ENCODE data around the gene FBXO10. TPM values are rescaled to one million over a fixed set of nuclear protein-coding genes. Genes with fewer than 3 reads are reported as not detected.

FBXO10 gene
- total RNA-seq, 1 donor = 28.6 TPM

DNA sequence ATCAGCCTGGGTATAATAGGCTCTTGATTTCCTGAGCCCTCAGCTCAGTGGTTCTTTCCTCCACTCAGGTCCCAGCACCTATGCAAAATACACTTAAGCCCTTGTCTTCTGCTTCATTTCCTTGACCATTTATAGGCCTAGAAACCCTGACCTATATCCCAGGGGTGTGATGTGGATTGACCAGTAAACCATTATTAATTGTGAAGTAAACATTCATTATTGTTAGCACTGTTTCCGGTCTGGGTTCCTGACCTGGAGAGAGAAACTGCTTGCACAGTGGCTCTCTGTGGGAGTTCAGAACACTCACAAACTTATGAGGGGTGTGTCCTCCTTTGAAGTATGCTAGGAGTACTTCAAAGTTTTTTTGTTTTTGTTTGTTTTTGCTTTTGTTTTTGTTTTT lies 35.8 kb upstream of the FBXO10 start:
- Histone ChIP-seq H3K27me3 (ENCODE audit: insufficient read depth, low read length) (peaks cover 34% of the 10 kb centered on the region), H4K20me1 (ENCODE audit: insufficient read depth, low read length) (no peaks in the 10 kb centered on the region), H3K4me1 (ENCODE audit: insufficient read depth, low read length) (no peaks in the 10 kb centered on the region), H3K36me3 (ENCODE audit: insufficient read depth, low read length) (no peaks in the 10 kb centered on the region), H3K4me2 (ENCODE audit: insufficient read depth, low read length) (no peak overlapping the region), H3K27ac (ENCODE audit: low read depth, low read length) (no peak overlapping the region), H2AFZ (ENCODE audit: low read length) (no peak overlapping the region), H3K4me3 (ENCODE audit: insufficient read depth, low read length) (no peak overlapping the region), H3K79me2 (ENCODE audit: insufficient read depth, low read length) (no peaks in the 10 kb centered on the region), H3K9me3 (ENCODE audit: low read depth, low read length) (no peaks in the 10 kb centered on the region)
- TF ChIP-seq, protein P1, sequence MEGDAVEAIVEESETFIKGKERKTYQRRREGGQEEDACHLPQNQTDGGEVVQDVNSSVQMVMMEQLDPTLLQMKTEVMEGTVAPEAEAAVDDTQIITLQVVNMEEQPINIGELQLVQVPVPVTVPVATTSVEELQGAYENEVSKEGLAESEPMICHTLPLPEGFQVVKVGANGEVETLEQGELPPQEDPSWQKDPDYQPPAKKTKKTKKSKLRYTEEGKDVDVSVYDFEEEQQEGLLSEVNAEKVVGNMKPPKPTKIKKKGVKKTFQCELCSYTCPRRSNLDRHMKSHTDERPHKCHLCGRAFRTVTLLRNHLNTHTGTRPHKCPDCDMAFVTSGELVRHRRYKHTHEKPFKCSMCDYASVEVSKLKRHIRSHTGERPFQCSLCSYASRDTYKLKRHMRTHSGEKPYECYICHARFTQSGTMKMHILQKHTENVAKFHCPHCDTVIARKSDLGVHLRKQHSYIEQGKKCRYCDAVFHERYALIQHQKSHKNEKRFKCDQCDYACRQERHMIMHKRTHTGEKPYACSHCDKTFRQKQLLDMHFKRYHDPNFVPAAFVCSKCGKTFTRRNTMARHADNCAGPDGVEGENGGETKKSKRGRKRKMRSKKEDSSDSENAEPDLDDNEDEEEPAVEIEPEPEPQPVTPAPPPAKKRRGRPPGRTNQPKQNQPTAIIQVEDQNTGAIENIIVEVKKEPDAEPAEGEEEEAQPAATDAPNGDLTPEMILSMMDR (IDR thresholded peaks at IDR 0.05; ENCODE audit: extremely low read depth, low read depth, low read length) = no peak
- no peak for DNase-seq (ENCODE audit: insufficient read length, low spot score, missing footprints)

DNA sequence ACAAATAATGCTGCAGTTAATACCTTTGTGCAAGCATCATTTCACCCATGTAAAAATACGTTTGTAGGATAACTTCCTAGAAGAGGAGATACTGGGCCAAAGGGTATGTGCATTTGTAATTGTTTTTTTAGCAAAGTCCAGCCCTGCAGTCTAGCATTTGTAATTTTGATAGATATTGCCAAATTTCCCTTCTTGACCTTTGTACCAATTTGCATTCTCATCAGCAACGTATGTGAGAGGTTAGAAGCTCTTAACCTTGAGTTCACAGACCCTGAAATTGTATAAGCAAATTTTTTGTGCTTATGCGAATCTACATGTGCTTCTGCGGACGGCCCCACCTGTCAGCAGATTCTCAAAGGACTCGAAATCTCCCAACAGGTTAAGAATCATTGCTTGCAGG lies 34.8 kb upstream of the FBXO10 start:
- no peak for DNase-seq (ENCODE audit: insufficient read length, low spot score, missing footprints)
- Histone ChIP-seq H3K79me2 (ENCODE audit: insufficient read depth, low read length) (no peaks in the 10 kb centered on the region), H3K9me3 (ENCODE audit: low read depth, low read length) (no peaks in the 10 kb centered on the region), H3K27ac (ENCODE audit: low read depth, low read length) (no peak overlapping the region), H3K4me3 (ENCODE audit: insufficient read depth, low read length) (no peak overlapping the region), H3K36me3 (ENCODE audit: insufficient read depth, low read length) (no peaks in the 10 kb centered on the region), H3K27me3 (ENCODE audit: insufficient read depth, low read length) (peaks cover 34% of the 10 kb centered on the region), H4K20me1 (ENCODE audit: insufficient read depth, low read length) (no peaks in the 10 kb centered on the region), H2AFZ (ENCODE audit: low read length) (no peak overlapping the region), H3K4me1 (ENCODE audit: insufficient read depth, low read length) (no peaks in the 10 kb centered on the region), H3K4me2 (ENCODE audit: insufficient read depth, low read length) (no peak overlapping the region)
- TF ChIP-seq, protein P1 (IDR thresholded peaks at IDR 0.05; ENCODE audit: extremely low read depth, low read depth, low read length) = no peak

GRCh38 chr9:37609735-37610397 lies 33.7 kb upstream of the FBXO10 start:
- no peak overlapping the region for H2AFZ ChIP-seq (ENCODE audit: low read length)
- TF ChIP-seq, protein P1 (IDR thresholded peaks at IDR 0.05; ENCODE audit: extremely low read depth, low read depth, low read length) = no peak

DNA sequence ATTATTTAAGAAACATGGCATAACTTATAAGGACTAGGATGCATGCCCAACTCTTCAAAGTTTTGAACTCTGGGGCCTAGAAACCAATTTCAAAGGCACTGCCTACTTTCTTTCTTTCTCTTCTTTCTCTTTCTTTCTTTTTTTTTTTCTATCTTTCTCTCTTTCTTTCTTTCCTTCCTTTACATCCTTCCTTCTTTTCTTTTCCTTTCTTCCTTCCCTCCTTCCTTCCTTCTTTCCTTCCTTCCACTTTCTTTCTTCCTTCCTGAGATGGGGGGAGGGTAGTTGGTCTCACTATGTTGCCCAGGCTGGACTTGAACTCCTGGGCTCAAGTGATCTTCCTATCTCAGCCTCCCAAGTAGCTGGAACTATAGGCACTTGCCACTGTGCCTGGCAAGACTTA lies 32.1 kb upstream of the FBXO10 start:
- H3K4me1 ChIP-seq (ENCODE audit: insufficient read depth, low read length) = no peaks in the 10 kb centered on the region
- no peak overlapping the region for H3K27ac ChIP-seq (ENCODE audit: low read depth, low read length)
- TF ChIP-seq, protein P1 (IDR thresholded peaks at IDR 0.05; ENCODE audit: extremely low read depth, low read depth, low read length) = no peak
- no peak overlapping the region for H2AFZ ChIP-seq (ENCODE audit: low read length)
- no peak for DNase-seq (ENCODE audit: insufficient read length, low spot score, missing footprints)
- no peaks in the 10 kb centered on the region for H3K79me2 ChIP-seq (ENCODE audit: insufficient read depth, low read length)
- no peaks in the 10 kb centered on the region for H3K36me3 ChIP-seq (ENCODE audit: insufficient read depth, low read length)
- H3K4me3 ChIP-seq (ENCODE audit: insufficient read depth, low read length) = no peak overlapping the region
- no peak overlapping the region for H3K4me2 ChIP-seq (ENCODE audit: insufficient read depth, low read length)
- H3K27me3 ChIP-seq (ENCODE audit: insufficient read depth, low read length) = peaks cover 30% of the 10 kb centered on the region
- no peaks in the 10 kb centered on the region for H4K20me1 ChIP-seq (ENCODE audit: insufficient read depth, low read length)
- no peaks in the 10 kb centered on the region for H3K9me3 ChIP-seq (ENCODE audit: low read depth, low read length)

More at GRCh38 chr9:37609735-37610397, 33.7 kb upstream of the FBXO10 start:
- DNase-seq (ENCODE audit: insufficient read length, low spot score, missing footprints) = no peak
- no peak overlapping the region for H3K4me2 ChIP-seq (ENCODE audit: insufficient read depth, low read length)
- no peaks in the 10 kb centered on the region for H3K36me3 ChIP-seq (ENCODE audit: insufficient read depth, low read length)
- no peaks in the 10 kb centered on the region for H3K79me2 ChIP-seq (ENCODE audit: insufficient read depth, low read length)
- H4K20me1 ChIP-seq (ENCODE audit: insufficient read depth, low read length) = no peaks in the 10 kb centered on the region
- H3K9me3 ChIP-seq (ENCODE audit: low read depth, low read length) = no peaks in the 10 kb centered on the region
- H3K4me3 ChIP-seq (ENCODE audit: insufficient read depth, low read length) = no peak overlapping the region
- no peaks in the 10 kb centered on the region for H3K4me1 ChIP-seq (ENCODE audit: insufficient read depth, low read length)
- no peak overlapping the region for H3K27ac ChIP-seq (ENCODE audit: low read depth, low read length)
- peaks cover 34% of the 10 kb centered on the region for H3K27me3 ChIP-seq (ENCODE audit: insufficient read depth, low read length)
